ENCODE data around the gene KLHL33.
A peak's percentile ranks its signal among the peaks of the same experiment; 100 is the strongest.

Gene KLHL33

DNA sequence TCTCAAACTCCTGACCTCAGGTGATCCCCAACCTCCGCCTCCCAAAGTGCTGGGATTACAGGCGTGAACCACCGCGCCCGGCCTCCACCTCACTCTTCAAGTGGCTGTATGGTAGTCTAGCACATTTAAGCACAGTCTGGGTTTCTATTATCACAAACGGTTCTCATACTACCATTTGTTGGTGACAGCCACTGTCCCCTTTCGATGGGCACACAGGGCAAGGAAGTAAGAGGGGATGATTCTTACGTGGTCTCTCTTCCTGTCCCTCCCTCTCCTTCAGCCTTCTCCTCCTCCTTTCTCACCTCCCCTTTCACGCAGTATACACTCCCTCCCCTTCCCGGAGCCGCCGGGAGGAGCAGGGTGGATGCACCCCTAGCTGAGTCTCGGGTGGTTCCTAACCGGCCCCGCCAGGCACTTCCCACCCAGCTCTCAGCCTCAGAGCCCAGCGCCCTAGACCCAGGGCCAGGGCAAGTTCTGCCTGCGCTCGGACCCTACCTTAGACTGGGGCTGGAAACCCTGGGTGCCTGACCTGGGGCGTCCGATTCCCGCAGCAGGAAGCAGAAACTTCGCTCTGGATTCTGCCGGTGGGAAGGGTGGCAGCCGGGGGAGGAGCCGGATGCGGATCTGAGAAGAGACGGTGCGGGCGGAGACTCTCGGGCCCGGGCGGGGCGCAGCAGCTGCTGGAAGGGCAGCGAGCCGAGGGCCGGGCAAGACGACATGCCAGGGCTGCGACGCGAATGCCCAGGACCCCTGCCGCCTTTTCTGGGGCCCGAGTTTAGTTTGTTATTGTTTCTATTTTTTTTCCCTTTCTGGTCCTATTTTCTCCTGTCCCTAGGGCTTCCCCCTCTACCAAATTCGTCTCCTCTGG is 22.9 kb downstream of the KLHL33 start, which contains the start of gene TEP1:
Gene TEP1 (minus strand): TSS at position 626 of the 868 bp plus-strand sequence. CDS start 5,062 bp downstream, outside the sequence.
- peak; percentile 60 for DNase-seq

DNA sequence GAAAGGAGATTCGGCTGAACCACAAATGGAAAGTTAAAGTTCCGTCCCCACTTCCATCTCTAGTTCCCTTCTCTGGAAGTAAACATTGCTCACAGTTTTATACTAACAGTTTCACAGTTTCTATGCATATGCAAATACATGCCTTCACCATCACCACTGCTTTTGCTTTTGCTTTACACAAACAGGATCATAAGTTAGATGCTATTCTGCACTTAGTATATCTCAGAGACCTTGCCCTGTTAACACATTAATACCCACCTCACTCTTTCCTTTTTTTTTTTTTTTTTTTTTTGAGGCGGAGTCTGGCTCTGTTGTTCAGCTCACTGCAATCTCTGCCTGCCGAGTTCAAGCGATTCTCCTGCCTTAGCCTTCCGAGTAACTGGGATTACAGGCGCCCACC is 23.6 kb downstream of the KLHL33 start:
- DNase-seq, result no peak

DNA sequence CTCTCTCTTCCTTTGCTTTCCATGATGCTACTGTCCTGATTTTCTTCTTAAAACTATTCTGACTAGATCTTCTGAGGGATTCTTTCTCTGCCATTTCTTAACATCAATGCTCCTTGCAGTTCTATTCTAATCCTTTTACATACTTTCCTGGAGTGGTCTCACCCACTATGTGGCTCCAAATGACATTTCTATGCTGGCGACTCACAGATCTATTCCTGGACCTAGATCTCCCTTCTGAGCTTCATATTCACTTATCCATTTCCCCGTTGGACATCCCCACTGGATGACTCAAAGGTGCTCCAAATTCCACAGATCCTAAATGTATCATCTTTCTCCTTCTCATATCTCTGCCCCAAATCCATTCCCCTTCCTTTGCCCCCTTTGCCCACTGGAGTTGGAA is 26.7 kb downstream of the KLHL33 start:
- DNase-seq, result no peak

DNA sequence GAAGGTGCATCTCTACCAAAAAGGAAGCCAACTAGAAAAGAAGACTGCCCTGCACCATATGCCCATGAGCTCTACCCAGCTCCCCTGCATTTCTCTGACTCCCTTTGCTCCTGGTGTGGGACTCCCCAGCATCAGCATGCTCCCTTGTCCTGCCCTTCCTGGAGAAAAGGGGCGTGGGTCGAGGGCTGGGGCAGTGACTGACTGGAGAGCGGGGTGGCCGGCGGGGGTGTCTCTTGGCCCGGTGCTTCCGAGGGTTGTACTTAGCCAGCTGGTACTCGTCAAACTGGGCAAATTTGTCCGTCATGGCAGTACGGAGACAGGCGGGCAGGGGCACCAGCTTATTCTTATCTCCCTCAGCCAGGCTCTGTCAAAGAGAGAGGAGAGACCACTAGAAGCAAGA is 32.4 kb downstream of the KLHL33 start:
- no peak for DNase-seq

DNA sequence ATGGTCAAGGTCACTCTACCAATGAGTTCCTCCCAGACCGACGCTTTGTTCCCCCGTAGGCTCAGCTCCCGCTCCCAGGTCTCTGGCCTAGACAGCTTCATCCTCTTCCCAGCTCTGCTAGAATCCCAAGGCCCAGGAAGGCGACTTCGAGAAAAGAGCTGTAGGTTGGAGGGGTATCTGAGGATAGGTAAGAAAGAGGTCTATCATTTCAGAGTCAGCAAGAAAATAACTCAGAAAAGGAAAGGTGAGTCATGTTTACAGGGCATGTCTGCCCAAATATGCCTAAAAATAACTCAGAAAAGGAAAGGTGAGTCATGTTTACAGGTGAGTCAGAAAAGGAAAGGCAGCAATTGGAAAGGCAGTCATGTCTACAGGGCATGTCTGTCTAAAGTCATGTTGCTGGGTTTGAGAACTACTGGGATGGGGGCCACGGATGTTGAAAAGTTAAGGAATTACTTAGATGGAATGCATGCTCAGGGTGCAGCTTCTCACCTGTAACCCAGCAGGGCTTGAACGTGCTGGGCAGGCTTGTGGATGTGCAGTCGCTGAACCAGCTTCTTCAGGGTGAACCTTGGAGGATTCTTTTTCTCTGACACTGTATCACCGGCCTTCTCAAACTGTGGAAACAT is 34.9 kb downstream of the KLHL33 start:
- DNase-seq, result no peak

DNA sequence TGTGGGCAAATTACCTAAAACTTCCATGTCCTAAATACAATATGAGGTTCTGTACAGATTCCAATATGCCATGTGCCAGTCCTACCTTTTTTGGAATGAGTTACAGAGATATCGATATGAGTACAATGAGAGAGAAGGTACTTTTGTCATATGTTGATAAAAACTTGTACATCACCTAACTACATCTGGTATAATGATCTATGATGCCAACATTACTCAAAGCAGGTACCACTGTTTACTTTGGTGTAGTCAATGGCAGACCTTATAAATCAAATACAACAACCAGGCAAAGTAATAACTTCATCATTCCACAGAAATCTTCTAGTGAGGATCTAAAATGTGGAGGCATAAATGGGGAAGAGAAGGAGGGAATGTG is 35.4 kb downstream of the KLHL33 start:
- no peak for DNase-seq

DNA sequence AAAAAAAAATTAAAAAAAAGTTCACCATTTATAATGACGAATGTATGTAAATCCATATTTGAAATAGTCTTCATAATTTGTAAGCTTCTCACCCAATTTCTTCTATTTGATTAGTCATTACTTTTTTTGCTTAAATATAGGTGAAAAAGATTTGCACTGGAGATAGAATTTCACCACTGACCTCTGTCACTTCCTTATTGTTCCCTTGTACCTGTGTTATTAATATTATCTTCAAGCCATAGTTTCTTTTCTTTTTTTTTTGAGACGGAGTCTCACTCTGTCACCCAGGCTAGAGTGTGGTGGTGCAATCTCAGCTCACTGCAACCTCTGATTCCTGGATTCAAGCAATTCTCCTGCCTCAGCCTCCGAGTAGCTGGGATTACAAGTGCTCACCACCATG is 38.5 kb downstream of the KLHL33 start:
- DNase-seq, result no peak

DNA sequence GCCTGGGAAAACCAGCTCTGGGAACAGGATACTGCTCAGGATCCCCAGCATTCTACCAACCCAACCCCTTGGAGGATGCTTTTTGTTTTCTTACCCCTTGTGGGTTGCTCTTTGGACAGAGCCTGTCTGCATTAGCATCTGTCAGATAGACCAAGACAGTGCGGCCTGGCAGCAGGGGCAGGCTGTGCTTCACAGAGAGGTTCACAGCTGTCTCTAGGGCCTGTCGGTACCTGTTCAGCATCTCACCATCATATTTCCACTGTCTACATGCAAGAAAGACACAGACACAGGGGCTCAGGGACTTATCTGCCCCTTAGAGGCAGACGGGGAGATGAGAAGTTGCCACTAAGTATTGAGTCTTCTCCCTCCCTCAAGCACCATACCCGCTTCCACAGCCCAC is 44.5 kb downstream of the KLHL33 start:
- no peak for DNase-seq

DNA sequence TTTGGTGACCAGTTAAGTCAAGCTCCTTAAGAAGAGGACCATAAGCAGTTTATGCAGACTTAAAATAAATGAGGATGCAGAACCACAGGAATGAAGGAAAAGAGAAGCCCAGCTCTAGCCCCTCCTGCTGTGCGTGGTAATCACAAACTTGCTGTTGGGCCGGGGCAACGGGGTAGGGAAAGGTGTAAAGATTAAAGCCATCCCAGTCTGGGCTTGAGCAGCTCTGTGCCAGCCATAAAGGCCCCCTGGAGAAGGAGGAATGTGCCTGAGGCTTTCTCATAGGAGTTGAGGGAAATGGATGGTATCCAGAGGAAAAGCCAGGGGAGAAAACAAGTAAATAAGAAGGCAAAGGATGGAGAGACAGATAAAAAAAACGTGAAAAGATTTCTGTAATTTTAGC is 47.8 kb downstream of the KLHL33 start:
- no peak for DNase-seq

DNA sequence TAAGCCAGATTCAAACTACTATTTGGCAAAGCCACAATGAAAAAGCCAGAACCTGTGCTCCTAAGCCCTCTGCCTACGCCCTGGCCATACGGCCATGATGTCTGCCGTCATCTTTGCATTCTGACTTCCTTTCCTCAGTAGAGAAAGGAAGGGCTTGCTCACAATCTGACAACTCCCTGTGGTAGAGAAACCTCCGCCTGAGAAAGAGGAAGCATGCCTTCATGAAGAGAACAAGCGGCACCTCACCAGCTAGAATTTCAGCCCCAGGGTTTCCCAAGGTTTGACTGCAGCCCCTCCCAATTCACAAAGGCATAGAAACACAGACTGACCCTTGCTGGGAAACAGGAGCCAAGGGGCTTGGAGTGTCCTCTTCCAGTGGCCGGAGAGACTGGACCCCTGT is 48.4 kb downstream of the KLHL33 start:
- DNase-seq, result no peak

DNA sequence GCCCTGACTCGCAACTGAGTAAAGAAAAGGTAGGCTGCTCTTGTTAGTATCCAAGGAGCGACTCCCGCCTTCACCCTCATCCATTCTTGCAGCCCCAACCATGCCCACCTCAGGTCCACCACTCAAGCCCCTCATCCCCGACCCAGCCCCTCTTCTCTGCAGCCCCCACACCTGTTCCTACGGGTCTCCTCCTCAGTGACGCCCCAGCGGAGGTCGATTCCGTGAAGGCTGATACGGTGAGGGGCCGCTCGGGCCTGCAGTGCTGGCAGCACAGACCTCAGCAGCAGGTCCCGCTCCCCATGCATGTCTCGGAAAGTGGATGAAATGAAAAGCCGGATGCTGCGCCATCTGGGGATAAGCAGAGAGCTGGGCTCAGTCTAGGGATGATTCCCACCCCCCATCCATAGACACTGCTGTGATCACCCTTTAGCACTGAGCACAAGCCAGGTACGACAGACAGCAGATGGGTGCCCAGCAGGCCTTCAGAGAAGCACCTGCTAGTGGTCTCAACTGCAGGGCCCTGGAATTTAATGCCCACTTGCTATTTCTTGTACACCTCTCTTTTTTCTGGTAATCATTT is 49.6 kb downstream of the KLHL33 start:
- no peak for DNase-seq

DNA sequence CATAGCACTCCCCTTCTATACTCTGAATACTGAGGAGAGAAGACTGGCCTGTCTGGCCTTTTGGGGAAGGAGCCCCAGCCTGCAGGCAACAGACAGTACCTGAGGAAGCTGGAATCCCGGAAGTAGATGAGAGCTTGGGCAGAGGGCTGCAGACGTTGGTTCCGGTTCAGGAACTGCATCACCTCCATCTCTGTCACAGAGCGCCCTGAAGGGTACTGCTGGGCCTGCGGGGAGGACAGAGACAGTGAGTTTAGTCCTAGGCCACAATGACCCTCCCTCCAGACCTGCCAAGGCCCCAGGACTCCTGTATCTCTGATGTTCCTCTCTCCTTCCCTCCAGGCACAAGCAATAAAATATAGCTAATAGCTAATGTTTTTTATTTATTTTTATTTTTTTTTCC is 51.1 kb downstream of the KLHL33 start:
- no peak for DNase-seq

DNA sequence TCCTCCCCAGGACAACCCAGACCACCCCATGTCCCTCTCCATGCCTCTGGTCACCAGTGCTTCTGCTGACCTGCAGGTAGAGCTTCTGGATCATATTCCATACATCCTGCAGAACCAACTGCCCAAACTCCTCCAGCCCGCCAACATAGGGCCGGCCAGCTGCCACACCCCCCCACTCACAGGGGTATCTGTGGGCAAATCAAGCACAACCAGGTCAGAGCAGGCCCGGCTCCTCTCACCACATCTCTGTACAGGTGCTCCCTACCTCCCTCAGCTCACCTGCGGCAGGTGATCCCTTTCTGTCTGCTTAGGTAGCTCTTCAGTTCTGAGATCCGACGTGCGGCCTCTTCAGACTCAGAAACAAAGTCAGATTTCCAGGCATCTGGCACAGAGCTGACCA is 51.6 kb downstream of the KLHL33 start:
- no peak for DNase-seq

DNA sequence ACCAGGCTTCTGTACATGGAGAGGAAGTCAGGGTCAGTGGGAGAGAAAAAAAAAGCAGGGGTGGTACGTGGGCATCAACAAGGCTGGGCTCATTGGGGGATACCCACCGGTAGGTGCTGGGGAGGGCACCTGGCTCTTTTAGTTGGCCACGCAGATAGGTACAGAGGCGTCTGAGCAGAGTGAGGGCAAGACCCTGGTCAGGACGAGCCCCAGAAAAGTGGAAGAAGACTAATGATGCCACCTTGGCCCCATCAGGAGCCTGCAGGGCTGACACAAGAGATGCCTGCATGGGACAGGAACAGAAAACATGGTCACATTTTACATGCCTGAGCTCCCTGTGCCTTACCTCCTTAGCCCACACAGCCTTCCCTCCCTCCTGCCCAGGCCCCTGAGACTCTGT is 52.3 kb downstream of the KLHL33 start:
- no peak for DNase-seq

DNA sequence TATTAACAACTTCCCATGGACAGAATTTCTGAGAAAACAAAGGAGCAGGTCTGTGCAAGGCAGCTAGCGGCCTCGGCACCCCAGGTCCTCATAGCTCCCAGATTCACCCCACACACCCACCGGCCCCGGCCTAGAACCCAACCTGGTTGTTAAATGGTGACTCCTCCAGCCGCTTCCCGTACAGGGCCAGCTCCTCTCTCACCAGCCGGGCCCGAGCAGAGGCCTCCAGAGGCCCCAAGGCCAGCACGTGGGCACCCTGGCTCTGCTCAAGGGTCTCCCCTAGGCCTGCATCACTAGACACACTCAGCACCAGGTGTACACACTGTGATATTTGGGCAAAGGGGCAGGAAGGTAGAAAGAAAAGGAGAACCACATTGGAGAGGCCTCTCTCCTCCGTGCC is 52.9 kb downstream of the KLHL33 start:
- no peak for DNase-seq

DNA sequence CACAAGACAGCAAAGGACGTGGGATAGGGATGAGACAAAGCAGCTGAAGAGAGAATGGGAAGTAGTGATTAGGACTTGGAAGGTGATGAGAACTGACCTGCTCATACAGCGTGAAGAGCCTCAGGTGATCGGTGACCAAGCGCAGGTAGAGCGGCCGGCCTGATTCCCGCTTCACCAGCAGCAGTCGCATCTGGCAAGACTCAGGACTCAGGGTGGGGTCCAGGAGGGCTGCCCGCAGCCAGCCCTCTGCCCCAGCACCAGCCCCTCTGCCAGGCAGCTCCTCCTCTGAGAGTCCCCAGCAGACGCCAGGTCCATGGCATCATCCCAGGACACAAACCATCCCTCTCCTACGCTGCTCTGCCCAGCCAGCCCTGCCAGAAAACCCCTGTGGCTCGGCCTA is 53.4 kb downstream of the KLHL33 start:
- no peak for DNase-seq

DNA sequence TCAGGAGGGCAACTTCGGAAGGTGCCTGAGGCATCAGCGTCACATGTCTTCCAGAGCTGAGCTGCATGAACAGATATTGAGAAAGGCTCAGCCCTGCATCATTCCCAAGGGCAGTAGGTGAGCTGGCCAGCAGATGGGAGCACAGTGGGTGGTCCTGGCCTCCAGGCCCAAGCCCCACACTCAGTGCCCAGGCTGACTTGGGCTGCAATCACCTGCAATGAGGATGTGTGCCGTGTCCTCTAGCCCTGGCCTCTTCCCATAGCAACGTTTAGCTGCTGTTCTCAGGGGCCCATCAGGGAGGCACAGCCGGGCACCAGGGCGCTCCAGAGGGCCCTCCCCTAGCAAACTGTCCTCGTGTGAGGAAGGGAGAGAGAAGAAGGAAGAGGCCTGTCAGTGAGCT is 54.6 kb downstream of the KLHL33 start:
- DNase-seq, result no peak

DNA sequence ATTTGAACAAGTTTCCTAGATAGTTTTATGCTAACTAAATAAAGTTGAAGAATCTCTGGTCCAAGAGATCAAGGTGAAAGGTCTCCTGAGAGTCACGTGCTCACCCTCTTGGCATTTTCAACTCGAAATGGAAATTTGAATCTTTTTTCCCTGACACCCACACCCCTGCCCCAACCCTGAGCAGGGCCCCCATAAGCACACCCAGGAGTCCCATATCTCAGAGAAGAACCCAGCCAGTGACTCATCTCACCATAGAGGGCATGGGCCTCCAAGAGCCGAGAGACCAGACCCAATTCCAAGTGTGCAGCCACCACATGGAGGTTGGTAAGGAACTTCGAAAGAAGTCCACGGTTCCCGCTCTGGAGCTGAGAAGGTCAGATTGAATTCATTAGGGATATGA is 55.3 kb downstream of the KLHL33 start:
- no peak for DNase-seq

DNA sequence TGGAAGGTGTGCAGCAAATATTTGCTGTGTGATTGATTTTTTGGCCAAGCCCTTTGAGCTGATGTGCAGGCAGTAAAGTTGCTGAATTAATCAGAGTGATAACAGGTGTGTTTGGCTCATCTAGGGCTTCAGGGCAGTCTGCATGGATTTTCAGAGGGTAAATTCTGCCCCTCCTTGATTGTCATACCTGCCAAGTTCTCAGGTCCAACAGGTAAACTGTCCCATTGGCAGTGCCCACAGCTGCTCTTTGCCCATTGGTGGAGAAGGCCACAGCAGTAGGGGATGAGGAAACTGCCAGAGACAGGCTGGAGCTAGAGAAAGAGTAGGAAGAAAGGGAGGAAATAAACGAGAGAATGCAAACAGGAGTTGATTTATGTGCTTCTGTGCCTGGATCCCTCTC is 56.2 kb downstream of the KLHL33 start:
- no peak for DNase-seq

DNA sequence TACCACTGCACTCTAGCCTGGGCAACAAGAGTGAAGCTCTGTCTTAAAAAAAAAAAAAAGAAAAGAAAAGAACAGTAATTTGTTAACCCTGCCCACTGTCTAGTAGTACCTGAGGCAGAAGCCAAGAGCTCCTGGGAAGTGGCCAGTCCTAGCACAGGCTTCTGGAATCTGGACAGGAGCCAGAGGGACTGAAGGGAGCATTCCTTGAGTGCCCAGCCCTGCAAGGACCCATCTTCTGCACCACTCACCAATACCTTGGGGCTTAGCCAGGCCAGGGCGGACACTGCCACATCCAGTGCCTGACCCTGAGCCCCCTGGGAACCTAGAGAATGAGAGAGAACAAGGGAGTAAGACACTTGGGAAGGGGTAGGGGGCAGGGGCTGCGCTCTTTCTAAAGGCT is 58.8 kb downstream of the KLHL33 start:
- no peak for DNase-seq

DNA sequence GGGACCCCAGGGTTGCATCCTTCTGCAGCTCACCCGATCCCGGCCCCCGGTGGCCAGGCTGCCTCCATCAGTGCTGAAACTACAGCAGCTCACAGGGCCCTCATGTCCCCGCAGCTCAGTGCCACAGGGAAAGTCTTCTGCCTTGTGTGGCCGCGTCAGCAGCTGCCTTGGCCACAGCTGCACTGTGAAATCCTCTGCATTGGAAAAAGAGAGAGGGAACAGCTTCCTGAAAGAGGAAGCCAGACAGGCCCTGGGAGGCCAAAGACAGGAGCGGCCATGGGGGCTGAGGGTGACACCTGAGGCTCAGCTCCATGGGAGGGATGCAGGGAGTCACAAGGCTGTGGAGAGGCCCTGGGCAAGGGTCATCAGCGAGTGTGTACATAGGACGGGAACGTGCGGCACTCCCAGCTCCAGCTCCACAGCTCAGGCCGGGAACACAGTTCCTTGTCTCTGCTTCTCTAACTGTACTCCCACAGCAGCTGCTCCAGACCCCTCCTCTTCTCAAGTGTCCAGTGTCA is 59.8 kb downstream of the KLHL33 start:
- DNase-seq, result no peak
